Upper lobe of right lung (tissue), 1 donor: ENCODE data around the gene AGR3. TPM values are rescaled to one million over a fixed set of nuclear protein-coding genes. Genes with fewer than 3 reads are reported as not detected.

Experiments used
- ATAC-seq: fragments of 200-7000 bp; cut with Tn5 transposase; one replicate; pipeline ENCODE4 v1.9.1; 2020; ENCODE audit warnings: mild to moderate bottlenecking, moderate library complexity
- DNase-seq: peaks from one replicate; pipeline ENCODE4 v3.0.0-alpha.2; 2020
- H3K27ac ChIP-seq: fragments of 200-600 bp; one replicate; pipeline ENCODE4 v1.8.0; 2022
- H3K27me3 ChIP-seq: fragments of 200-600 bp; one replicate; pipeline ENCODE4 v1.8.0; 2022; ENCODE audit warnings: mild to moderate bottlenecking
- H3K36me3 ChIP-seq: fragments of 200-600 bp; one replicate; pipeline ENCODE4 v1.8.0; 2022
- H3K4me1 ChIP-seq: fragments of 200-600 bp; one replicate; pipeline ENCODE4 v1.8.0; 2022
- H3K4me3 ChIP-seq: fragments of 200-600 bp; one replicate; pipeline ENCODE4 v1.8.0; 2022; ENCODE audit warnings: mild to moderate bottlenecking
- H3K9me3 ChIP-seq: fragments of 200-600 bp; one replicate; pipeline ENCODE4 v1.8.0; 2022
- intact Hi-C: fragments of 100-400 bp; cut with DNase I; formaldehyde crosslinking; loops from one replicate; pipeline ENCODE4 v1.11.0; 2022
- total RNA-seq: library from RNA; stranded (reverse); fragmentation: NEBNext Ultra II Directional; extraction: Animal tissue kit (Norgen Biotek cat#: 25700); gene quantifications from one replicate; pipeline ENCODE4 v1.2.1, GENCODE V29; 2021
- TF ChIP-seq, protein P1 (sequence below): fragments of 200-600 bp; IDR thresholded peaks from one replicate; pipeline ENCODE4 v1.8.0; 2022; ENCODE audit warnings: antibody characterized with exemption
- donor health status: DM: no; HTN: yes; CAD: no; lungs with severe emphysema.

Gene AGR3
- total RNA-seq, 1 donor from 2014 or later, result 37.2 TPM

DNA sequence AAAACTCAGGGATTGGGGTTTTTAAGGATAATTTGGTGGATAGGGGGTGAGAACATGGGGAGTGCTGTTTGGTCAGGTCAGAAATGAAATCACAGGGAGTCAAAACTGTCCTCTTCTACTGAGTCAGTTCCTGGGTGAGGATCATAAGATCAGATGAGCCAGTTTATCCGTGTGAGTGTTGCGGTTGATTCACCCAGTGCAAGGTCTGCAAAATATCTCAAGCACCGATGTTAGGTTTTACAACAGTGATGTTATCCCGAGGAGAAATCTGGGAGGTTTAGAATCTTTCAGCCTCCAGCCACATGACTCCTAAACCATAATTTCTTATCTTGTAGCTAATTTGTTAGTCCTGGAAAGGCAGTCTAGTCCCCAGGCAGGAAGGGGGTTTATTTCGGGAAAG, 45.3 kb downstream of the AGR3 start:
- DNase-seq (no peak), ATAC-seq (no peak)
- Histone ChIP-seq H3K36me3 (no peaks in the 10 kb centered on the region), H3K27me3 (no peaks in the 10 kb centered on the region), H3K4me1 (no peaks in the 10 kb centered on the region), H3K27ac (no peak overlapping the region), H3K9me3 (no peaks in the 10 kb centered on the region), H3K4me3 (no peak overlapping the region)
- intact Hi-C loops, result no loop called here
- TF ChIP-seq, protein P1, sequence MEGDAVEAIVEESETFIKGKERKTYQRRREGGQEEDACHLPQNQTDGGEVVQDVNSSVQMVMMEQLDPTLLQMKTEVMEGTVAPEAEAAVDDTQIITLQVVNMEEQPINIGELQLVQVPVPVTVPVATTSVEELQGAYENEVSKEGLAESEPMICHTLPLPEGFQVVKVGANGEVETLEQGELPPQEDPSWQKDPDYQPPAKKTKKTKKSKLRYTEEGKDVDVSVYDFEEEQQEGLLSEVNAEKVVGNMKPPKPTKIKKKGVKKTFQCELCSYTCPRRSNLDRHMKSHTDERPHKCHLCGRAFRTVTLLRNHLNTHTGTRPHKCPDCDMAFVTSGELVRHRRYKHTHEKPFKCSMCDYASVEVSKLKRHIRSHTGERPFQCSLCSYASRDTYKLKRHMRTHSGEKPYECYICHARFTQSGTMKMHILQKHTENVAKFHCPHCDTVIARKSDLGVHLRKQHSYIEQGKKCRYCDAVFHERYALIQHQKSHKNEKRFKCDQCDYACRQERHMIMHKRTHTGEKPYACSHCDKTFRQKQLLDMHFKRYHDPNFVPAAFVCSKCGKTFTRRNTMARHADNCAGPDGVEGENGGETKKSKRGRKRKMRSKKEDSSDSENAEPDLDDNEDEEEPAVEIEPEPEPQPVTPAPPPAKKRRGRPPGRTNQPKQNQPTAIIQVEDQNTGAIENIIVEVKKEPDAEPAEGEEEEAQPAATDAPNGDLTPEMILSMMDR, result no peak

DNA sequence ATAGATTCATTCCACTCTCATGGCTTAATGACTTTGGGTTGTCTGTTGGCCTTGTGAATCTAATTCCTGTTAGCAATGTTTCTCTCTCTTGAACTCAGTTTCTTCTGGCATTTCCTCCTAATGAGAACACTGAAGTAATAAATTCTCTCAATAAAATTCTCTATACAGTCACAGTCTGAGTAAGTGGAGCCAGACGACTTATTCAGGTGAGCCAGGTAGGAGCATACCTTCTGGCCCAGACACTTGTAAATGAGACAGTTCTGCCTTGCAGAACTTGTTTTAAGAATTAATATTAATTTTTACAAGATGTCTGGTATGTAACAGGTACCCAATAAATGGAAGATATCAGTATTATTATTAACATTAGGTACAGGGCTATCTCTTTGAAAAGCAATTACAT, 48.4 kb downstream of the AGR3 start:
- Histone ChIP-seq H3K4me3 (no peak overlapping the region), H3K27ac (no peak overlapping the region), H3K9me3 (no peaks in the 10 kb centered on the region), H3K4me1 (no peaks in the 10 kb centered on the region), H3K27me3 (no peaks in the 10 kb centered on the region), H3K36me3 (no peaks in the 10 kb centered on the region)
- intact Hi-C loops, result no loop called here
- TF ChIP-seq, protein P1, result no peak
- ATAC-seq (no peak), DNase-seq (no peak)

DNA sequence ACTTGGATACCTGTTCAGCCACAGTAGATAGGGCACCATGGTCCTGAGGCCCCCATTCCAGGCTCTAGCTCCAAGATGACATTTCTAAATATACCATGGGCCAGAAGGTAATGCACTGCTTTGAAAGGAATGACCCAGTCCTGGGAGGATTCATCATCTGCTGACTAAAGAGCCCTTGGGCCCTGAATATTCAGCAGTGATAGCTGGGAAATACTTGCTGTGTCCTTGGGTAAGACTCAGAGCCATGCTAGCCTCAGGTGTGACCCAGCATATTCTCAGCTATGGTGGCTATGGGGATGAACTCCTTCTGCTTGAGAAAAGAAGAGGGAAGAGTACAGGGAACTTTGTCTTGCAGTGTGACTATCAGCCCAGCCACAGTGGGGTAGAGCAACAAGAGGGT, 55.7 kb downstream of the AGR3 start:
- Histone ChIP-seq H3K4me1 (no peaks in the 10 kb centered on the region), H3K36me3 (no peaks in the 10 kb centered on the region), H3K9me3 (no peaks in the 10 kb centered on the region), H3K4me3 (no peak overlapping the region), H3K27me3 (no peaks in the 10 kb centered on the region), H3K27ac (no peak overlapping the region)
- TF ChIP-seq, protein P1, result no peak
- ATAC-seq (no peak), DNase-seq (no peak)
- intact Hi-C loops, result no loop called here

DNA sequence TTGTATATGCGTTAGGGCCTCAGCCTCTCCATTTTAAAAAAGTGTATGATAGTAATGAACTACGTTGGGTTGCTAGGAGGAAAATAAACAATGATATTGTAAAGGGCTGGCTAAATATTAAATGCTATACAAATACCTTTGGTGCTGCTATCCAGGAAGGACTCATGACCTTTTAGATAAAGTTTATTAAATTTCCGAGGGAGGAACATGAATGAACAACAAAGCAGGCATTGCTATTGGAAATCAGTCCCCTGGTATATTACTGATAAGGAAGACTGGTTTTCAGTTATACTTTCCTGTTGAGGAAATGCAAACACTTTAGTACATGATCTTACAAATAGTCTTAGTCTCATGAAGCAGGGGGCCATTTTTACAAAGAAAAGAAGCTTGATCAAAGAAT, 59.8 kb downstream of the AGR3 start:
- no peaks in the 10 kb centered on the region for H3K4me1 ChIP-seq
- H3K27ac ChIP-seq, result no peak overlapping the region
- H3K9me3 ChIP-seq, result no peaks in the 10 kb centered on the region
- no peak for DNase-seq
- no peaks in the 10 kb centered on the region for H3K36me3 ChIP-seq
- intact Hi-C loops, result no loop called here
- TF ChIP-seq, protein P1, result no peak
- no peaks in the 10 kb centered on the region for H3K27me3 ChIP-seq
- H3K4me3 ChIP-seq, result no peak overlapping the region
- ATAC-seq, result no peak

DNA sequence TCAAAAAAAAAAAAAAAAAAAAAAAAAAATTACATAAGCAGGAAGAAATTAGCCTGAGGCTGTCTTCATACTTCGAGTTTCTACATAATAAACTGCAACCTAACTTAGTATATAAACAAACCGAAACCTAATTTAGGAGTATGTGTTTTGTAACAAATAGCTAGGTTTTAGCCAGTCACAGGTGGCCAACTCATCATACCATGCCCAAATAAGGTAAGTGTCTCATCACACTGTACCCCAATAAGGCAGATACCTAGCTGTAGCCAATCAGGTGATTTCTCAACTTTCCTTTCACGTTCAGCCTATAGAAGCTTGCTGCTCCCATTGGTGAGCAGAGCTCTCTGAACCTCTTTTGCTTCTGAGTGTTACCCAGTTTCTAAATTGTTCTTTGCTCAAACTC, 63.1 kb downstream of the AGR3 start:
- Histone ChIP-seq H3K27ac (no peak overlapping the region), H3K9me3 (no peaks in the 10 kb centered on the region), H3K4me1 (no peaks in the 10 kb centered on the region), H3K4me3 (no peak overlapping the region), H3K36me3 (no peaks in the 10 kb centered on the region), H3K27me3 (no peaks in the 10 kb centered on the region)
- ATAC-seq (no peak), DNase-seq (no peak)
- TF ChIP-seq, protein P1, result no peak
- intact Hi-C loops, result no loop called here

DNA sequence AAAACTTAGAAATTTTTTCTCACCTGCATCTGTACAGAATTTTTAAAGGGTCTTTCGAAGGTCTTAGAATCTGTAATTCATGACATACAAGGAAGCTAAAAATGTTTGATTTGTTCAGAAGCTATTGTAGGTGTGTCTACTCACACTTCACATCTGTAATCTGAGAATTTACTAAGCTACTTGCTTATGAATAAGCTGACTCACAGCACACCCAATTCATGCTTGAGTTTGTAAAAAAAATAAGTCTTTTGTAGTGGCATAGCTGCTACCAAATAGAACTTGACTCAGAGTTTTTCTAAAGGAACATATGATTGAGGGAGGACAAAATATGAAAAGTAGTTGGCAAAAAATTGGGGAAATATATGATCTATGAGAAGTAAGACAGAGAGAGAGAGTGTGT, 64.2 kb downstream of the AGR3 start:
- no peak for ATAC-seq
- DNase-seq, result no peak
- Histone ChIP-seq H3K4me3 (no peak overlapping the region), H3K27ac (no peak overlapping the region), H3K4me1 (no peaks in the 10 kb centered on the region), H3K27me3 (no peaks in the 10 kb centered on the region), H3K36me3 (no peaks in the 10 kb centered on the region), H3K9me3 (no peaks in the 10 kb centered on the region)
- TF ChIP-seq, protein P1, result no peak
- intact Hi-C loops, result no loop called here
